Fibroblast of lung (primary cell): ENCODE measurements around the gene EYS.

ENCODE experiments used
- EZH2 ChIP-seq: IDR thresholded peaks from 2 replicates; pipeline ENCODE4 v1.5.1; 2012; ENCODE audit warnings: low read length, control low read depth, mild to moderate bottlenecking; ENCODE audit errors: missing control alignments
- TF ChIP-seq, protein P1 (sequence below), 2 donors: IDR thresholded peaks in 1 of 2; conservative IDR thresholded peaks in 1 of 2; 1 replicate in 1 of 2; 2 replicates in 1 of 2; pipeline ENCODE4 v1.5.1; 2011 to 2012; ENCODE audit warnings: low read length in 2 of 2, control low read depth in 1 of 2, inconsistent platforms in 1 of 2, low read depth in 1 of 2, mild to moderate bottlenecking in 1 of 2

DNA sequence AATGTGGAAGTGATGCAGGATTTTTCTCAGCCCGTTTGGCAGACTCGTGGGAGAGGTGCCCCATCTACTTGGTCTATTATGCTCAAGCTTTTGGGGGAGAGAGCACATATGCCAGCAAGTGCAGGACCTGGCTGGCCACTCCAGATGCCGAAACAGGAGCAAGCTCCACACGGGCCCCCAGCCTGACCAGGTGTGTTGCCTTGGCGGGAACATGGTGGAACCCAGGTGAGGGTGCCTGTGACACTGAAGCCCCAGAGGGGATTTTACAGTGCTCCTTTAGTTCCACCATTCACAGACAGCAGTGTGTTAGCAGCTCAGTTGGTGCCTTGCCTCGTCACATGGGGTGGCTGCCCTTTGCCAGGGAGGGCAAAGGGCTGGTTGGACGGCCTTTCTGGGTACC, 798.9 kb downstream of the EYS start:
- TF ChIP-seq, protein P1, sequence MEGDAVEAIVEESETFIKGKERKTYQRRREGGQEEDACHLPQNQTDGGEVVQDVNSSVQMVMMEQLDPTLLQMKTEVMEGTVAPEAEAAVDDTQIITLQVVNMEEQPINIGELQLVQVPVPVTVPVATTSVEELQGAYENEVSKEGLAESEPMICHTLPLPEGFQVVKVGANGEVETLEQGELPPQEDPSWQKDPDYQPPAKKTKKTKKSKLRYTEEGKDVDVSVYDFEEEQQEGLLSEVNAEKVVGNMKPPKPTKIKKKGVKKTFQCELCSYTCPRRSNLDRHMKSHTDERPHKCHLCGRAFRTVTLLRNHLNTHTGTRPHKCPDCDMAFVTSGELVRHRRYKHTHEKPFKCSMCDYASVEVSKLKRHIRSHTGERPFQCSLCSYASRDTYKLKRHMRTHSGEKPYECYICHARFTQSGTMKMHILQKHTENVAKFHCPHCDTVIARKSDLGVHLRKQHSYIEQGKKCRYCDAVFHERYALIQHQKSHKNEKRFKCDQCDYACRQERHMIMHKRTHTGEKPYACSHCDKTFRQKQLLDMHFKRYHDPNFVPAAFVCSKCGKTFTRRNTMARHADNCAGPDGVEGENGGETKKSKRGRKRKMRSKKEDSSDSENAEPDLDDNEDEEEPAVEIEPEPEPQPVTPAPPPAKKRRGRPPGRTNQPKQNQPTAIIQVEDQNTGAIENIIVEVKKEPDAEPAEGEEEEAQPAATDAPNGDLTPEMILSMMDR (conservative IDR thresholded peaks at IDR 0.05 in 1 of 2, IDR thresholded peaks at IDR 0.05 in 1 of 2; ENCODE audit: low read depth in 1 of 2, low read length in 2 of 2), result no peak
- TF ChIP-seq EZH2, result no peak
